Measurements from ENCODE around the gene STARD5.

DNA sequence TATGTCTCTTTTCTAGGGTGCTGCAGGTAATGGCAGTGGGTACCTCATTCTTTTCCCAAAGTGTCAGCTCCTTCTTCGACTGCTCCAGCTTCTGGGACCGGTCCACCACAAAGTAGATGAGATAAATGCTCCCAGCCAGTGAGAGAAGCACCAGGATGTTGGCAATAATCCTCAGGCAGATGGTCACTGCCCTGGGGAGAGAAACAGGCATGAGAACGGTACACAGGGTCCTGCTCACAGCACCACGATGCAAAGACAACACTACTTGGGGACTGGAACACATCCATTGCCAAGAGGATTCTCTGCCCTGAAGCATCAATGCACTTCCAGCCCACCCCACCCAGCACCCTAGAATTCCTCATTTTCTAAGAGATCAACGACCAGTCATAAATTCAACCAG, 27.7 kb upstream of the STARD5 start:
- no peak for TF ChIP-seq GATA2 (IDR thresholded peaks at IDR 0.05; ENCODE audit: low read depth, low read length)
- no peak for TF ChIP-seq GATA3 (IDR thresholded peaks at IDR 0.05; ENCODE audit: low read depth, low read length)

Data from SH-SY5Y (cell line).